Upper lobe of right lung (tissue), 1 donor: Measurements from ENCODE around the gene PPP2R2C. TPM values are rescaled to one million over a fixed set of nuclear protein-coding genes. Genes with fewer than 3 reads are reported as not detected.

Experiments
- ATAC-seq: fragments of 200-7000 bp; cut with Tn5 transposase; one replicate; pipeline ENCODE4 v1.9.1; 2020; ENCODE audit warnings: mild to moderate bottlenecking, moderate library complexity
- DNase-seq: peaks from one replicate; pipeline ENCODE4 v3.0.0-alpha.2; 2020
- H3K27ac ChIP-seq: fragments of 200-600 bp; one replicate; pipeline ENCODE4 v1.8.0; 2022
- H3K27me3 ChIP-seq: fragments of 200-600 bp; one replicate; pipeline ENCODE4 v1.8.0; 2022; ENCODE audit warnings: mild to moderate bottlenecking
- H3K36me3 ChIP-seq: fragments of 200-600 bp; one replicate; pipeline ENCODE4 v1.8.0; 2022
- H3K4me1 ChIP-seq: fragments of 200-600 bp; one replicate; pipeline ENCODE4 v1.8.0; 2022
- H3K4me3 ChIP-seq: fragments of 200-600 bp; one replicate; pipeline ENCODE4 v1.8.0; 2022; ENCODE audit warnings: mild to moderate bottlenecking
- H3K9me3 ChIP-seq: fragments of 200-600 bp; one replicate; pipeline ENCODE4 v1.8.0; 2022
- intact Hi-C: fragments of 100-400 bp; cut with DNase I; formaldehyde crosslinking; loops from one replicate; pipeline ENCODE4 v1.11.0; 2022
- total RNA-seq: library from RNA; stranded (reverse); fragmentation: NEBNext Ultra II Directional; extraction: Animal tissue kit (Norgen Biotek cat#: 25700); gene quantifications from one replicate; pipeline ENCODE4 v1.2.1, GENCODE V29; 2021
- TF ChIP-seq, protein P1 (sequence below): fragments of 200-600 bp; IDR thresholded peaks from one replicate; pipeline ENCODE4 v1.8.0; 2022; ENCODE audit warnings: antibody characterized with exemption
- donor health status: DM: no; HTN: yes; CAD: no; lungs with severe emphysema.

The PPP2R2C gene
- total RNA-seq, 1 donor from 2014 or later: 0.09 TPM

GRCh38 chr4:6499238-6499600, 26.8 kb upstream of the PPP2R2C start:
- TF ChIP-seq, protein P1, sequence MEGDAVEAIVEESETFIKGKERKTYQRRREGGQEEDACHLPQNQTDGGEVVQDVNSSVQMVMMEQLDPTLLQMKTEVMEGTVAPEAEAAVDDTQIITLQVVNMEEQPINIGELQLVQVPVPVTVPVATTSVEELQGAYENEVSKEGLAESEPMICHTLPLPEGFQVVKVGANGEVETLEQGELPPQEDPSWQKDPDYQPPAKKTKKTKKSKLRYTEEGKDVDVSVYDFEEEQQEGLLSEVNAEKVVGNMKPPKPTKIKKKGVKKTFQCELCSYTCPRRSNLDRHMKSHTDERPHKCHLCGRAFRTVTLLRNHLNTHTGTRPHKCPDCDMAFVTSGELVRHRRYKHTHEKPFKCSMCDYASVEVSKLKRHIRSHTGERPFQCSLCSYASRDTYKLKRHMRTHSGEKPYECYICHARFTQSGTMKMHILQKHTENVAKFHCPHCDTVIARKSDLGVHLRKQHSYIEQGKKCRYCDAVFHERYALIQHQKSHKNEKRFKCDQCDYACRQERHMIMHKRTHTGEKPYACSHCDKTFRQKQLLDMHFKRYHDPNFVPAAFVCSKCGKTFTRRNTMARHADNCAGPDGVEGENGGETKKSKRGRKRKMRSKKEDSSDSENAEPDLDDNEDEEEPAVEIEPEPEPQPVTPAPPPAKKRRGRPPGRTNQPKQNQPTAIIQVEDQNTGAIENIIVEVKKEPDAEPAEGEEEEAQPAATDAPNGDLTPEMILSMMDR: no peak
- H3K4me1 ChIP-seq: no peaks in the 10 kb centered on the region
- DNase-seq (no peak), ATAC-seq (no peak)
- peaks cover 4% of the 10 kb centered on the region for H3K9me3 ChIP-seq
- intact Hi-C loops: no loop called here
- H3K36me3 ChIP-seq: no peaks in the 10 kb centered on the region
- H3K4me3 ChIP-seq: no peak overlapping the region
- H3K27me3 ChIP-seq: peaks cover 16% of the 10 kb centered on the region
- H3K27ac ChIP-seq: no peak overlapping the region

DNA sequence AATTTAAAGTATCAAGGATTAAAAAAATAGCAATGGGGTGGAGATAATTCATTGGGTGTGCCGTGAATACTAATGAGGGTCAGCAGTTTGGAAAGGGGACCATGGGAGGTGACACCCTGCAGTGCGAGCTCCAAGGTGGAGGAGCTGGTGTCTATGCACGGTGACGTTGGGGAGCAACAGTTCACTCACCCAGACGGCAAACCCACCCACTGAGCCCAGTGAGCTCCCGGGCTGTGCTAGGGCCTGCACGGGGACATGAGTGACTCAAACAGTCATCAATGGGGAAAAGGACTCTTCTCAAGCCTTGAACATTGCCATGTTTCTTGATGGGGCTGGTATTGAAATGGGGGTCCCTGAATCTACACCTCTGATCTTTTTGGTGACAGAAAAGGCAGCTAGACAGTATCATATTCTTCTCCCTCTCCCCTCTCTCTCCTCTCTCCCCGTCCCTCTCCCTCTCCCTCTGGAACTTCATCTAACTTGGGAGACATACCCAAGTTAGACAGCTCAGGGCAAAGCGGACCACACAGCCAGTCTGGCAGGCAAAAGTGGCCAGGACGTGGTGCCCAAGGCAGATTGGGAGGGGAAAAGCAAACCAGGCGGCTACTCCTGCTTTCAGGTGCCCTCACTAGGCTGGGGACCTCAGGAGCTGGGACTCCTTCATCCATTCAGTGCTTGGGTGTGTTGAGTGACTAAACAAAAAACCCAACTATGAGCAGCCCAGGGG, 26.3 kb upstream of the PPP2R2C start:
- TF ChIP-seq, protein P1: no peak
- no peak overlapping the region for H3K27ac ChIP-seq
- DNase-seq: no peak
- intact Hi-C loops: no loop called here
- H3K27me3 ChIP-seq: peaks cover 18% of the 10 kb centered on the region
- no peak for ATAC-seq
- H3K9me3 ChIP-seq: no peaks in the 10 kb centered on the region
- no peak overlapping the region for H3K4me3 ChIP-seq
- no peaks in the 10 kb centered on the region for H3K36me3 ChIP-seq
- no peaks in the 10 kb centered on the region for H3K4me1 ChIP-seq

DNA sequence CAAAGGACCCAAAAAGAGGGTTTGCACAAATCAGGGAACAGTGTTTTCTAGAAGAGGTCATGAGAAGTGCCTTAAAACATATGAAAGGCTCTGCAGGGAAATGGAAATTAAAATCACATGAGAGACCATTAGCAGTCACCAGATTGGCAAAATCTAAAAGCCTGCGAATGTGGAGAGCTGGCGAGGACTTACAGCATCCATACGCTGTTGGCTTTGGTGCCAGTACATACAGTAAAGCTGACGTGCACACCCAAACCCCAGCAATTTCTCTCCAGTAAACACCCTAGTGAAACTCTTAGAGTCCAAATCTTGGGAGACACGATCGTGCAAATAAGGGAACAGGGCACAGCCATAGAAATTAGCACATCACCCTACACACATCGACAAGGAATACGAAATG, 25.4 kb upstream of the PPP2R2C start:
- ATAC-seq: no peak

GRCh38 chr4:6495736-6496135, 23.3 kb upstream of the PPP2R2C start:
- H3K27me3 ChIP-seq: peaks cover 32% of the 10 kb centered on the region
- intact Hi-C loops: no loop called here
- H3K9me3 ChIP-seq: no peaks in the 10 kb centered on the region
- DNase-seq (no peak), ATAC-seq (no peak)
- H3K4me3 ChIP-seq: no peak overlapping the region
- H3K4me1 ChIP-seq: no peaks in the 10 kb centered on the region
- no peak overlapping the region for H3K27ac ChIP-seq
- TF ChIP-seq, protein P1: no peak
- H3K36me3 ChIP-seq: no peaks in the 10 kb centered on the region

More for the DNA sequence above, 25.4 kb upstream of the PPP2R2C start:
- TF ChIP-seq, protein P1: no peak
- no peaks in the 10 kb centered on the region for H3K36me3 ChIP-seq
- H3K27ac ChIP-seq: no peak overlapping the region
- H3K4me3 ChIP-seq: no peak overlapping the region
- no peak for DNase-seq
- peaks cover 25% of the 10 kb centered on the region for H3K27me3 ChIP-seq
- intact Hi-C loops: no loop called here
- H3K4me1 ChIP-seq: no peaks in the 10 kb centered on the region
- H3K9me3 ChIP-seq: no peaks in the 10 kb centered on the region

- TF ChIP-seq, protein P1: no peak
- peaks cover 28% of the 10 kb centered on the region for H3K27me3 ChIP-seq
- no peaks in the 10 kb centered on the region for H3K9me3 ChIP-seq
- H3K4me1 ChIP-seq: no peaks in the 10 kb centered on the region
- H3K4me3 ChIP-seq: no peak overlapping the region
- DNase-seq: no peak
- no peak for ATAC-seq
- no peak overlapping the region for H3K27ac ChIP-seq
- H3K36me3 ChIP-seq: no peaks in the 10 kb centered on the region
- intact Hi-C loops: no loop called here
These were observed 22.8 kb upstream of the PPP2R2C start for GRCh38 chr4:6495296-6495590.
